Measurements from ENCODE around the gene PARP12.

GRCh38 chr7:140015471-140015970 lies 47.2 kb downstream of the PARP12 start:
- TF ChIP-seq RAD21 (IDR thresholded peaks at IDR 0.05; ENCODE audit: low read depth) (no peak), REST (IDR thresholded peaks at IDR 0.05; ENCODE audit: low read depth) (no peak), MAX (IDR thresholded peaks at IDR 0.05) (no peak), CEBPB (IDR thresholded peaks at IDR 0.05) (no peak), EP300 (IDR thresholded peaks at IDR 0.05; ENCODE audit: borderline replicate concordance) (no peak), CREB1 (IDR thresholded peaks at IDR 0.05; ENCODE audit: low read depth) (no peak)
